CD4-positive, alpha-beta T cell treated with Interleukin-15 for 1 hour (primary cell): ENCODE results near the gene NDUFV1.
"Not testable (repeated sequence)": the region's sequence is repeated elsewhere in the genome, so short reads cannot be mapped to it uniquely, and the experiment has no call there.

Experiments used
- DNase-seq: peaks from one replicate; pipeline ENCODE4 v3.0.0-alpha.2; 2020

Gene NDUFV1

GRCh38 chr11:67606492-67607295 is at the start of gene NDUFV1:
TSS of gene NDUFV1 (plus strand) at chr11:67606936. CDS start at chr11:67607005, 69 bp downstream.
- peak; percentile 95 for DNase-seq

- no peak for DNase-seq
Measured at GRCh38 chr11:67558084-67558772, 48.5 kb upstream of the NDUFV1 start.

GRCh38 chr11:67561971-67562619 is 44.6 kb upstream of the NDUFV1 start:
- no peak for DNase-seq

DNA sequence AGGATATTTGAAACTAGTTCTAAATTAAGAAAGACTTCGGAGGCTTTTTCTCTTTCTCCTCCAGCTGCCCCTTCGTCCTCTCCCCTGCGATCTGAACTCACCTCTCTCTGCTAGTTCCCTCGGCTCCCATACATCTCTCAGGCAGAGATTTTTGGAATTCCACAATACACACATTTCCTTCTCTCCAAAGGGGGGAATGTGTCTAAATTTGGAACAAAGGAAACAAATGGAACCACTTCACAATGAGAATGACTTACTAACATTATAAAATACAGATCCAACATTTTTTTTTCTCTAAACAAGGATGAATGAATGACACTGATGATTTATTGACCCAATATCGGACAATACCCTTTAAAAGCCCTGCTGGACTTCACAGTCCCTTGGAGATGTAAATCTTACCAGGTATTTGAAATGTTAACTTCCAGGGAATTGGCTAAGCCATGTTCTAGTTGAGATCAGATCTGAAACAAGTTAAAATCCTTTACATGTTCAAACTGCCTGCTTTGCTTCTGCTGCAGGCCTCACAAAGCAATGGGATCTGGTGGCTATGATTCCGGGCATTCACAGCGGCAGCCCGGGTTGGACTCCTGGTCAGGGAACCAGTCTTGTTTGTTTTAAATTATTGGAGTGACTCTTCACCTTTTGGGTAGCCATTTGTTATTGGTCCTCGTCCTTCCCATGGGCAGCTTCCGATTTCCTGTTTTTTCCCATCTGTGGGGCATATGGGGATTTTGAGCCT is 43.6 kb upstream of the NDUFV1 start:
- no peak for DNase-seq

DNA sequence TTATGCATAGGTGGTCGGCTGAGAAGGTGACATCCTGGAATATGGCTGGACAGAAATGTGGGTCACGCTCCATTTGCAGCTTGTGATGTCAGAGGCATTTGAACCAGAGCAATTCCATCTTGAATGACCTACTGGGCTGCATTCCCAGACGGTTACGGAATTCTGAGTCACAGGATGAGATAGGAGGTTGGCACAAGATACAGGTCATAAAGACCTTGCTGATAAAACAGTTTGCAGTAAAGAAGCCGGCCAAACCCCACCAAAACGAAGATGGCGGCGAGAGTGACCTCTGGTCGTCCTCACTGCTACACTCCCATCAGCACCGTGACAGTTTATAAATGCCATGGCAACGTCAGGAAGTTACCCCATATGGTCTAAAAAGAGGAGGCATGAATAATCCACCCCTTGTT is 43.0 kb upstream of the NDUFV1 start:
- not testable (repeated sequence) for DNase-seq

GRCh38 chr11:67564230-67564629 is 42.5 kb upstream of the NDUFV1 start:
- DNase-seq = no peak

- DNase-seq = no peak
Measured at GRCh38 chr11:67571443-67571842, 35.3 kb upstream of the NDUFV1 start.

GRCh38 chr11:67572305-67572704 is 34.4 kb upstream of the NDUFV1 start:
- DNase-seq = no peak

DNA sequence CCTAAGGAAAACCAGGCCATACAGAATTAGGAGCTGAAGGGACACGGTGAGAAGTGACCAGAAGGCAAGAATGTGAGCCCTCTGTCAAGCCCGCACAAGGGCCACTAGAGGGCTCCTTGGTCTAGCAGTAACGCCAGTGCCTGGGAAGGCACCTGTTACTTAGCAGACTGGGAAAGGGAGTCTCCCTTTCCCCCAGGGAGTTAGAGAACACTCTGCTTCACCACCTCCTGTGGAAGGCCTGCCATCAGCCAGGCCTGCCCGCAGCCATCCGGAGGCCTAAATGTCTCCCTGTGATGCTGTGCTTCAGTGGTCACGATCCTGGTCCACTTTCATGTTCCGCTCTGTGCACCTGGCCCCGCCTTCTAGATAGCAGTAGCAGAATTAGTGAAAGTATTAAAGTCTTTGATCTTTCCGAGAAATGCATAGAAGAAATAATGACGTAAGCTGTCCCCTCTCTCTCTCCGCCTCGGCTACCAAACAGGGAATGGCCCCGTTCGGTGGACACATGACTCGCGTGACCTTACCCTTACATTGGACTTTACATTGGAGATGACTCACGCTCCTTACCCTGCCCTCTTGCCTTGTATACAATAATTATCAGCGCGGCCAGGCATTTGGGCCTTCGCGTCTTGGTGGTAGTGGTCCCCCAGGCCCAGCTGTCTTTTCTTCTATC is 33.9 kb upstream of the NDUFV1 start:
- DNase-seq = peak; percentile 47

GRCh38 chr11:67574938-67575337 is 31.8 kb upstream of the NDUFV1 start:
- no peak for DNase-seq

- no peak for DNase-seq
Measured at GRCh38 chr11:67576735-67577475, 29.8 kb upstream of the NDUFV1 start.

GRCh38 chr11:67577951-67578350 is 28.8 kb upstream of the NDUFV1 start:
- DNase-seq = no peak

GRCh38 chr11:67581469-67581868 is 25.3 kb upstream of the NDUFV1 start:
- DNase-seq = no peak

- DNase-seq = no peak
Measured at GRCh38 chr11:67582011-67582410, 24.7 kb upstream of the NDUFV1 start.

- peak; percentile 79 for DNase-seq
Measured at GRCh38 chr11:67583247-67584204, 23.2 kb upstream of the NDUFV1 start, which contains the start of gene GSTP1. TSS of gene GSTP1 (plus strand) at chr11:67583812. CDS start at chr11:67583844, 32 bp downstream.

DNA sequence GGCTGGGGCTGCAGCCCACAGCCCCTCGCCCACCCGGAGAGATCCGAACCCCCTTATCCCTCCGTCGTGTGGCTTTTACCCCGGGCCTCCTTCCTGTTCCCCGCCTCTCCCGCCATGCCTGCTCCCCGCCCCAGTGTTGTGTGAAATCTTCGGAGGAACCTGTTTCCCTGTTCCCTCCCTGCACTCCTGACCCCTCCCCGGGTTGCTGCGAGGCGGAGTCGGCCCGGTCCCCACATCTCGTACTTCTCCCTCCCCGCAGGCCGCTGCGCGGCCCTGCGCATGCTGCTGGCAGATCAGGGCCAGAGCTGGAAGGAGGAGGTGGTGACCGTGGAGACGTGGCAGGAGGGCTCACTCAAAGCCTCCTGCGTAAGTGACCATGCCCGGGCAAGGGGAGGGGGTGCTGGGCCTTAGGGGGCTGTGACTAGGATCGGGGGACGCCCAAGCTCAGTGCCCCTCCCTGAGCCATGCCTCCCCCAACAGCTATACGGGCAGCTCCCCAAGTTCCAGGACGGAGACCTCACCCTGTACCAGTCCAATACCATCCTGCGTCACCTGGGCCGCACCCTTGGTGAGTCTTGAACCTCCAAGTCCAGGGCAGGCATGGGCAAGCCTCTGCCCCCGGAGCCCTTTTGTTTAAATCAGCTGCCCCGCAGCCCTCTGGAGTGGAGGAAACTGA is 22.4 kb upstream of the NDUFV1 start:
- peak; percentile 47 for DNase-seq

GRCh38 chr11:67584881-67585873 is 21.6 kb upstream of the NDUFV1 start:
- peak; percentile 34 for DNase-seq

GRCh38 chr11:67585911-67586310 is 20.8 kb upstream of the NDUFV1 start:
- no peak for DNase-seq
